Left lung (tissue), 10 donors: ENCODE measurements around the gene SLC12A8. TPM values are rescaled to one million over a fixed set of nuclear protein-coding genes. Genes with fewer than 3 reads are reported as not detected.

Experiments
- ATAC-seq: fragments of 200-7000 bp; cut with Tn5 transposase; one replicate; pipeline ENCODE4 v1.9.1; 2020; ENCODE audit warnings: moderate library complexity
- DNase-seq, 4 donors: peaks; one replicate each; pipeline ENCODE4 v3.0.0-alpha.2; 2013 to 2020
- H3K27ac ChIP-seq, 2 donors: fragments of 200-600 bp; sonication (generic) in 1 of 2; one replicate each; pipeline versions ENCODE4 v1.5.0 to v1.8.0; 2020 to 2021
- H3K27me3 ChIP-seq, 2 donors: fragments of 200-600 bp; sonication (generic) in 1 of 2; one replicate each; pipeline versions ENCODE4 v1.5.0 to v1.8.0; 2020 to 2021
- H3K36me3 ChIP-seq, 2 donors: fragments of 200-600 bp; sonication (generic) in 1 of 2; one replicate each; pipeline versions ENCODE4 v1.5.0 to v1.8.0; 2020 to 2021
- H3K4me1 ChIP-seq, 2 donors: fragments of 200-600 bp; one replicate each; pipeline ENCODE4 v1.8.0; 2021
- H3K4me3 ChIP-seq, 2 donors: fragments of 200-600 bp; sonication (generic) in 1 of 2; one replicate each; pipeline versions ENCODE4 v1.5.0 to v1.8.0; 2020 to 2021; ENCODE audit warnings: mild to moderate bottlenecking in 1 of 2
- H3K9me3 ChIP-seq, 2 donors: fragments of 200-600 bp; sonication (generic) in 1 of 2; one replicate each; pipeline versions ENCODE4 v1.5.0 to v1.8.0; 2020 to 2021
- CTCF ChIP-seq, 2 donors: fragments of 200-600 bp; sonication (generic) in 1 of 2; IDR thresholded peaks; one replicate each; pipeline versions ENCODE4 v1.5.0 to v1.8.0; 2021; ENCODE audit warnings: antibody characterized with exemption in 2 of 2
- intact Hi-C, 2 donors: fragments of 100-400 bp; cut with DNase I; formaldehyde crosslinking; loops; one replicate each; pipeline versions ENCODE4 v1.11.2 to v1.14.2; 2022
- polyA plus RNA-seq, 6 donors: library from polyadenylated mRNA; unstranded; fragments of 120-200 nt; gene quantifications; one replicate each; pipeline ENCODE4 v1.2.1, GENCODE V29; 2013; ENCODE audit not compliant: insufficient read length in 6 of 6
- total RNA-seq, 2 donors: library from RNA; stranded (reverse); fragmentation: NEBNext Ultra II Directional; extraction: Animal tissue kit (Norgen Biotek cat#: 25700); gene quantifications; one replicate each; pipeline ENCODE4 v1.2.1, GENCODE V29; 2021
- donor health status: DM: no; HTN: yes; CAD: no.
- donor health status: DM: no; HTN: no; CAD: no.

SLC12A8 gene
- total and polyA plus RNA-seq, 8 donors, result 1.1 to 17.1 (median 1.6) TPM

DNA sequence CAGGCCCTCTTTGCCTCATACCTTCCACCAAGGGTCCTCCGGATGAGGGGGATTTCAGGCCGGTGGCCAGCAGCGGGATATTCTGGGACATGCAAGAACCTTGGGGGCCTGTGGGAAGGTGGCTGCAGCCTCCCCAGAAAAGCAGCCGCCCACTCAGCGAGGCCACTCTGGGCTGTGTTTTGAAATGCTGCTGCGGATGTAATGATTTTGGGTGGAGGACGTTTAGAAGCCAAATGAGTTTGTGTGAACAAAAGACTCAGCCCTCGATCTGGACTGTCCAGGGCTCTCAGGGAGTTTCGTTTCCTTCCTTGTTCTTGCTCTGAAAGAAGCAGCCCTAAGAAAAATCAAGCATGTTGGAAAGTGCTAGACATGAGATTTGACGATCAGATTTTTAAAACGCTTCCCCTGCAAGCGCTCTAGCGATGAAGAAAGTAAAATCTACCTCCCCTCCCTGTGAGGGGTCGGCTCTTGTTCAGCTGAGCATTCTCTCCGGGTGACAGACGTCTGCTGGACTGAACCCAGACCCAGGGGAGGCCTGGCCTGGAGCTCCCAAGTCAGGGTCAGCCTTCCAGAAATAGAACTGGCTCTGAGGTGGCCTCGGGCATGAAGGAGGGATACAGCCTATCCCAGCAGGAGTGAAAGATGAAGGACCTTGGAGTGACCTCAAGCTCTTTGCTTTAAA lies 169.7 kb downstream of the SLC12A8 start:
- Histone ChIP-seq H3K27ac (peak overlapping the region; percentile 79 to 84), H3K27me3 (no peaks in the 10 kb centered on the region), H3K9me3 (no peaks in the 10 kb centered on the region), H3K4me1 (peaks cover 34 to 74% of the 10 kb centered on the region in 2 donors), H3K36me3 (no peaks in the 10 kb centered on the region), H3K4me3 (no peak overlapping the region)
- peak in 3 of 4 donors; percentile 36 to 61 (median 49) for DNase-seq
- no peak for TF ChIP-seq CTCF (IDR thresholded peaks at IDR 0.05)
- ATAC-seq, result peak; percentile 46
- intact Hi-C loops, result no loop called here

GRCh38 chr3:125039131-125040100 lies 173.1 kb downstream of the SLC12A8 start:
- intact Hi-C loops, result no loop called here
- TF ChIP-seq CTCF (IDR thresholded peaks at IDR 0.05), result no peak
- H3K4me3 ChIP-seq, result no peak overlapping the region
- ATAC-seq, result peak; percentile 27
- no peaks in the 10 kb centered on the region for H3K36me3 ChIP-seq
- DNase-seq, result peak in 2 of 4 donors; percentile 42 to 59
- peaks cover 23 to 71% of the 10 kb centered on the region in 2 donors for H3K4me1 ChIP-seq
- peaks cover 0 to 6% of the 10 kb centered on the region in 2 donors for H3K9me3 ChIP-seq
- peak overlapping the region; percentile 30 to 69 for H3K27ac ChIP-seq
- H3K27me3 ChIP-seq, result no peaks in the 10 kb centered on the region

DNA sequence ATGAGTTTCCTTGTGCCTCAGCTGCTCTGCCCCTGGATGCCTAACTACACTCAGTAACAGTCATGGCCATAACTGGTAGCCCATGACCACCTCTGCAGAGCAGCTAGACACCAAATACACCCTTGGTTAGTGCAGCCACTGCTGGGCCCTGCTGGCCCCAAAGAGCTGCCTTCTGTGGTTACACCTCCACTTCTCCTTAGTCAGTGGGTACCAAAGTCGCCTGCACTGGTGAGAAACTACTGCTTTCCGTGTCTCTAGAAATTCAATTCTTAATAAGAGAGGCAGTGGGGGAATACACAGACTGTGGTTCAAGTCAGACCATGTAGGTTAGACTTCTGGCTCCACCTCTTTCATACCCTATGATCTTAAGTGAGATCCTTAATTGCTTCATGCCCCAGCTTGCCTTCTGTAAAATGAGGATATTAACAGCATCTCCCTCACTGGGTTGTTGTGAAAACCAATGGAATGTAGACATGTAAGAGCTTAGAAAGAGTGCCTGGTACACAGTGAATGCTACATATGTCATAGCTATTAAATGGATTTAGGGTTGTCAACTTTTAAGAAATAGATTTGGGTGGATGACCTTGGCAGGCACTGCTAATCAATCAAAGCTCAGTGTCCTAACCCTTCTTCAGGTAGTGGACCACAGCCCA lies 174.9 kb downstream of the SLC12A8 start:
- DNase-seq (no peak), ATAC-seq (no peak)
- Histone ChIP-seq H3K4me3 (no peak overlapping the region), H3K27ac (peak overlapping the region in 1 of 2 donors; percentile 13), H3K27me3 (no peaks in the 10 kb centered on the region), H3K36me3 (no peaks in the 10 kb centered on the region), H3K9me3 (peaks cover 0 to 6% of the 10 kb centered on the region in 2 donors), H3K4me1 (peaks cover 7 to 56% of the 10 kb centered on the region in 2 donors)
- intact Hi-C loops, result no loop called here
- TF ChIP-seq CTCF (IDR thresholded peaks at IDR 0.05), result no peak

DNA sequence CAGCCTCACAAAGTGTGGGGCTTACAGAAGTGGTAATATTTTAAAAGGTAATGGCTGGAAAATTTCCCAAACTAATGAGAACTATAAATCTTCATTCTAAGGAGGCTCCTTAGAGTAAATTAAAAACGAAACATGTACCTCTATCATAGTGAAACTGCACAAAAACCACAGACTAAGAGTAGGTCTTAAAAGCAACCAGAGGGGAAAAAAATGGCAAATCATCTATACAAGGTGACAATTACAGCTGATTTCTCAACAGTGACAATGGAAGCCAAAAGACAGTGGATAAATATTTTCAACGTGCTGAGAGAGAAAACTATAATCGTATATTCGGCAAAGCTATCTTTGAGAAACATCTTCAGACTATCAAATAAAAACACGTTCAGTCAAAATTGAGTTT lies 177.3 kb downstream of the SLC12A8 start:
- intact Hi-C loops, result no loop called here
- TF ChIP-seq CTCF (IDR thresholded peaks at IDR 0.05), result no peak
- Histone ChIP-seq H3K4me1 (peaks cover 3 to 39% of the 10 kb centered on the region in 2 donors), H3K9me3 (peaks cover 0 to 6% of the 10 kb centered on the region in 2 donors), H3K4me3 (no peak overlapping the region), H3K27me3 (no peaks in the 10 kb centered on the region), H3K36me3 (no peaks in the 10 kb centered on the region), H3K27ac (no peak overlapping the region)
- no peak for DNase-seq
- ATAC-seq, result no peak
